ENCODE results near the gene SHH. TPM values are rescaled to one million over a fixed set of nuclear protein-coding genes. Genes with fewer than 3 reads are reported as not detected.

The SHH gene
- total and polyA plus RNA-seq, 2 of the 4 experiments (the other 2 are of a cell fraction), result under 0.01 to 0.03 TPM

DNA sequence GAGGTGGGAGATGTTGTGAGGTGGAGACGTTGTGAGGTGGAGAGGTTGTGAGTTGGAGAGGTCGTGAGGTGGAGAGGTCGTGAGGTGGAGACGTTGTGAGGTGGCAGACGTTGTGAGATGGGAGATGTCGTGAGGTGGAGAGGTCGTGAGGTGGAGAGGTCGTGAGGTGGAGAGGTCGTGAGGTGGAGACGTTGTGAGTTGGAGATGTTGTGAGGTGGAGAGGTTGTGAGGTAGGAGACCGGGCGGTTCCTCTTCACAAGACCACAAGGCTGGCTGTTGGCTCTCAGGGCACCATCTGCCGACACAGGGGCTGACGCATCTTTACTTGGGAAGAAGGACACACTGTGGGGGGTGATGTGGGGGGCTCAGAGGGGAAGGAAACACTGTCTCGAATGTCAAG, 34.7 kb upstream of the SHH start:
- ATAC-seq (ENCODE audit: low read depth), result no peak
- WGBS, 2 experiments (ENCODE audit: extremely low coverage in 2 of 2, insufficient read length in 1 of 2), result 69% methylated on average over 11 of the region's 15 CpGs; no CpG with 5 or more reads in 1 of the 2 experiments
- H3K9me3 ChIP-seq (ENCODE audit: control insufficient read depth, insufficient read depth, low read length), result peaks cover 17% of the 10 kb centered on the region; the same call in 1 of the 2 replicates
- CTCF ChIA-PET, result no interaction called here
- H2BK20ac ChIP-seq (ENCODE audit: low read depth, low read length), result no peak overlapping the region
- H3K23ac ChIP-seq (ENCODE audit: low read depth, low read length), result no peak overlapping the region
- no peak overlapping the region for H3K4me3 ChIP-seq (ENCODE audit: insufficient read depth, low read depth, low read length)
- intact Hi-C loops (cut with micrococcal nuclease) (no loop called here), in situ Hi-C loops (cut with MboI; ENCODE audit: low sequenced_read_pairs) (no loop called here), dilution Hi-C loops (cut with HindIII; ENCODE audit: low sequenced_read_pairs, unreplicated experiment) (no loop called here)
- H2BK5ac ChIP-seq (ENCODE audit: low read depth, low read length, poor library complexity, severe bottlenecking), result no peak overlapping the region
- H4K8ac ChIP-seq (ENCODE audit: low read depth in 2 of 2, low read length in 2 of 2), result no peak overlapping the region
- no peak overlapping the region for H4K5ac ChIP-seq (ENCODE audit: low read depth, low read length)
- POLR2A ChIA-PET (ENCODE audit: unreplicated experiment), result no interaction called here
- no peak overlapping the region for H2BK120ac ChIP-seq (ENCODE audit: low read depth, low read length)
- no TSS peak for BruUV-seq (replicated peaks)
- H3K4ac ChIP-seq (ENCODE audit: low read depth, low read length), result no peak overlapping the region
- no peak overlapping the region for H3K27ac ChIP-seq (ENCODE audit: insufficient read depth, low read length)
- H3K4me2 ChIP-seq (ENCODE audit: low read depth, low read length), result no peak overlapping the region
- H3K9ac ChIP-seq (ENCODE audit: low read depth, low read length), result no peak overlapping the region
- H2BK15ac ChIP-seq (ENCODE audit: low read depth, low read length), result no peak overlapping the region
- H3K4me1 ChIP-seq (ENCODE audit: control insufficient read depth, insufficient read depth, low read length), result no peaks in the 10 kb centered on the region
- peaks cover 4% of the 10 kb centered on the region; the same call in 1 of the 2 replicates for H3K27me3 ChIP-seq (ENCODE audit: control insufficient read depth, insufficient read depth, low read length)
- H2AFZ ChIP-seq (replicated peaks; ENCODE audit: low read length, poor library complexity), result no peak overlapping the region
- TF ChIP-seq MAFK (IDR thresholded peaks at IDR 0.05; ENCODE audit: low read depth, low read length) (no peak), MAZ (IDR thresholded peaks at IDR 0.05; ENCODE audit: borderline replicate concordance, low read depth, low read length) (no peak), RFX5 (IDR thresholded peaks at IDR 0.05; ENCODE audit: low read depth, low read length) (no peak), MXI1 (IDR thresholded peaks at IDR 0.05; ENCODE audit: borderline replicate concordance, low read depth, low read length) (no peak)
- H3K18ac ChIP-seq (ENCODE audit: low read depth, low read length), result no peak overlapping the region
- no peak overlapping the region for H4K91ac ChIP-seq (ENCODE audit: insufficient read depth, low read depth, low read length)
- H2AK9ac ChIP-seq (replicated peaks; ENCODE audit: low read depth, low read length, poor library complexity), result no peak overlapping the region
- no peak overlapping the region for H3K14ac ChIP-seq (replicated peaks; ENCODE audit: low read depth, low read length)
- no peaks in the 10 kb centered on the region for H3K9me1 ChIP-seq (ENCODE audit: insufficient read depth, low read length)
- no peaks in the 10 kb centered on the region for H3K79me1 ChIP-seq (ENCODE audit: low read depth in 1 of 2, low read length in 2 of 2)
- H3K56ac ChIP-seq (ENCODE audit: extremely low read depth, insufficient read depth, low read length), result no peak overlapping the region
- H4K20me1 ChIP-seq (ENCODE audit: insufficient read depth, low read length), result no peaks in the 10 kb centered on the region
- DNase-seq, result no peak
- H2AK5ac ChIP-seq (ENCODE audit: low read depth, low read length), result no peak overlapping the region
- no peaks in the 10 kb centered on the region for H3K36me3 ChIP-seq (ENCODE audit: control insufficient read depth, insufficient read depth, low read length)
